NB4 (cell line): ENCODE results near the gene SCFD2.

Experiments used
- CTCF ChIP-seq: IDR thresholded peaks from one replicate; pipeline ENCODE4 v1.5.1; 2012; ENCODE audit warnings: low read depth, low read length
- MYC ChIP-seq: IDR thresholded peaks from 2 replicates; pipeline ENCODE4 v1.6.1; 2011; ENCODE audit warnings: low read depth, low read length
- POLR2A ChIP-seq: IDR thresholded peaks from 2 replicates; pipeline ENCODE4 v1.6.1; 2011; ENCODE audit warnings: mild to moderate bottlenecking; ENCODE audit not compliant: insufficient read length; ENCODE audit errors: extremely low read depth

- TF ChIP-seq CTCF (no peak), POLR2A (no peak), MYC (no peak)
Measured at GRCh38 chr4:52939325-52939724, 426.5 kb downstream of the SCFD2 start.
